ENCODE data around the gene PCDH7.

The PCDH7 gene

GRCh38 chr4:30767147-30767845, 47.1 kb downstream of the PCDH7 start:
- Histone ChIP-seq H3K4me3 (replicated peaks; ENCODE audit: insufficient read depth, low read length) (no peak overlapping the region), H3K27ac (replicated peaks) (no peak overlapping the region), H3K27me3 (ENCODE audit: insufficient read depth, poor library complexity, severe bottlenecking) (no peaks in the 10 kb centered on the region)
- DNase-seq (ENCODE audit: low read depth in 1 of 2, low spot score in 1 of 2) = no peak
- TF ChIP-seq GABPA (IDR thresholded peaks at IDR 0.05; ENCODE audit: low read depth) = no peak
- no peak for TF ChIP-seq POLR2AphosphoS5 (IDR thresholded peaks at IDR 0.05; ENCODE audit: low read depth)
- no peak for TF ChIP-seq SPI1 (IDR thresholded peaks at IDR 0.05; ENCODE audit: borderline replicate concordance, low read depth)
- TF ChIP-seq CTCF (IDR thresholded peaks at IDR 0.05; ENCODE audit: insufficient read depth, low read length) = no peak
- no peak for TF ChIP-seq REST (IDR thresholded peaks at IDR 0.05; ENCODE audit: insufficient replicate concordance, low read depth)

- DNase-seq (ENCODE audit: low read depth in 1 of 2, low spot score in 1 of 2) = no peak
- no peak overlapping the region for H3K27ac ChIP-seq (replicated peaks)
Measured at GRCh38 chr4:30768277-30768676, 48.1 kb downstream of the PCDH7 start.

More at GRCh38 chr4:30768277-30768676, 48.1 kb downstream of the PCDH7 start:
- H3K4me3 ChIP-seq (replicated peaks; ENCODE audit: insufficient read depth, low read length) = no peak overlapping the region
- H3K27me3 ChIP-seq (ENCODE audit: insufficient read depth, poor library complexity, severe bottlenecking) = no peaks in the 10 kb centered on the region
- TF ChIP-seq REST (IDR thresholded peaks at IDR 0.05; ENCODE audit: insufficient replicate concordance, low read depth) (no peak), CTCF (IDR thresholded peaks at IDR 0.05; ENCODE audit: insufficient read depth, low read length) (no peak), POLR2AphosphoS5 (IDR thresholded peaks at IDR 0.05; ENCODE audit: low read depth) (no peak), GABPA (IDR thresholded peaks at IDR 0.05; ENCODE audit: low read depth) (no peak), SPI1 (IDR thresholded peaks at IDR 0.05; ENCODE audit: borderline replicate concordance, low read depth) (no peak)

All from HL-60 (cell line).